ENCODE data around the gene RPS6KA6.

GRCh38 chrX:84216406-84216805 lies 28.4 kb upstream of the RPS6KA6 start:
- TF ChIP-seq CTCF (IDR thresholded peaks at IDR 0.05) = no peak
- TF ChIP-seq ZBTB33 (IDR thresholded peaks at IDR 0.05; ENCODE audit: borderline replicate concordance, low read depth) = no peak
- TF ChIP-seq GATA2 (CRISPR knock-in tag; IDR thresholded peaks at IDR 0.05) = no peak
- TF ChIP-seq TAF1 (IDR thresholded peaks at IDR 0.05; ENCODE audit: borderline replicate concordance, low read depth, low read length) = no peak
- no peak for TF ChIP-seq EP300 (IDR thresholded peaks at IDR 0.05; ENCODE audit: borderline replicate concordance in 1 of 2, low read depth in 1 of 2, low read length in 1 of 2)
- no peak for TF ChIP-seq NFIC (IDR thresholded peaks at IDR 0.05; ENCODE audit: borderline replicate concordance)
- no peak for TF ChIP-seq RXRA (IDR thresholded peaks at IDR 0.05; ENCODE audit: borderline replicate concordance, low read depth)
- TF ChIP-seq GABPA (IDR thresholded peaks at IDR 0.05; ENCODE audit: low read depth) = no peak
- no peak for TF ChIP-seq RAD21 (IDR thresholded peaks at IDR 0.05; ENCODE audit: low read length)
- no peak for TF ChIP-seq FOXJ3 (CRISPR knock-in tag; IDR thresholded peaks at IDR 0.05)
- no peak for TF ChIP-seq POLR2AphosphoS5 (IDR thresholded peaks at IDR 0.05; ENCODE audit: low read depth, low read length)

Measured in SK-N-SH (cell line).